Measurements from ENCODE around the gene ORAI3. TPM values are rescaled to one million over a fixed set of nuclear protein-coding genes. Genes with fewer than 3 reads are reported as not detected.
A peak's percentile ranks its signal among the peaks of the same experiment; 100 is the strongest.

ORAI3 gene
- polyA plus RNA-seq, 1 experiment, result 23.7 TPM

DNA sequence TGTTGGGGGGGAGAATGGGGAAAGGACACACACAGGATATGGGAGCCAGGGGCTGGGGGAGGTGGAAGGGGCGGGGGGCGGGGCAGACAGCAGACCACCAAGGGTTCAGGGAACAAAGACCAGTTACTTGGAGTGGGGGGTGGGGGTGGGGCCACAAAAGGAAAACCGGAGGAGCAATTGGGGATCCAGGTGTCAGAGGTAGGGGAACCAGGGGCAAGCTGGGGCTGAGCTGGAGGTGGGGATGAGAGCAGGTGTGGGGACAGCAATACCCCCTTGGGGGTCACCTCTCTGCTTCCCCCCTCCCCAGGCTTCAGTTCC, 1.4 kb upstream of the ORAI3 start:
- CTCF ChIA-PET, result no interaction called here
- Histone ChIP-seq H3K4me3 (ENCODE audit: low read depth, low read length) (no peak overlapping the region), H3K27ac (ENCODE audit: low read depth, low read length) (no peak overlapping the region), H3K9me3 (ENCODE audit: control insufficient read depth, insufficient read depth, low read length) (no peaks in the 10 kb centered on the region; the same call in 1 of the 2 replicates), H3K27me3 (ENCODE audit: control insufficient read depth, insufficient read depth, low read length) (no peaks in the 10 kb centered on the region)
- POLR2A ChIA-PET, result interaction anchor here (1.0 kb wide), 1 partner anchor 535 kb away, joined by 3 read pairs; the partner anchor contains the start of gene SLC5A2
- no peak for TF ChIP-seq CTCF (IDR thresholded peaks at IDR 0.05; ENCODE audit: low read depth, low read length)
- DNase-seq (ENCODE audit: low read depth, low spot score), result no peak

DNA sequence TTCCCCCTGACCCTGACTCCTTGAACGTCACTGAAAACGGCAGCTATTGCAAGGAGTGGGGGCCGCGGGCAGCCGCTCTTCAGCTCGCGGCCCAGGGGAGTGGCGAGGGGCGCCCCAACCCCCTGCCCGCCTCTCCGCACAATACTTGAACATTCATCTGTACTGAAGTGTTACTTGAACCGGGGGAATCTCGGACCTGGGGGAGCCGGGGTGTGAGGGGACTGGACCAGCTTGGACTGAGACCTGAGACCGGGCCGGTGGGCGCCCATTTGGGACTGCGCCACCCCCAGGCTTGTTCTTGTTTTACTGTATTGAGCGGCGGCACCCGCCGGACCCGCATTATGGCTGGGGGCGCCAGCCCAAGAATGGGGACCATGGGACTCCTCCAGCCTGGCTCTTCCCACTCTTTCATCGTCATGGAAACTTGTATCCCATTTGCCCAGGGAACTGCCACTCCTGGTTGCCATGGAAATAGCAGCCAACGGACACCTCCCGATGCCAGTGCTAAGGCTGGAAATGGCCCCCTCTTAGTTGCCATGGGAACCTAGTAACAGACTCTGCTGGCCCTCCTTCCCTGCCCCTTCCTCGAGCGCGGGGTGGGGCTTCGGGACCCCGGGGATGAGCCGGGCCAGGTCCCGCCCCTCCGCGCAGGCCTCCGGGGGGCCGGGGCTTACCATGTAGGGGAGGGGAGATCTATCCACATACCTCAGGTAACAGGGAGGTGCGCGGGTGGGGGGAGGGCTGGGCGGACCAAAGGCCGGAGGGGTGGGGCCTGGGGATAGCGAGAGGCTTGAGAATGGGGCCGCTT, 805 bp upstream of the ORAI3 start:
- ChIA-PET CTCF (no interaction called here), POLR2A (interaction anchor here (0.5 to 1.0 kb wide), 2 partner anchors 224 to 534 kb away, joined by 3 to 4 read pairs; partner anchors contain the start of gene SLC5A2)
- TF ChIP-seq CTCF (IDR thresholded peaks at IDR 0.05; ENCODE audit: low read depth, low read length), result no peak
- DNase-seq (ENCODE audit: low read depth, low spot score), result peak; percentile 91
- H3K4me3 ChIP-seq (ENCODE audit: low read depth, low read length), result peak overlapping the region; percentile 78
- no peaks in the 10 kb centered on the region for H3K27me3 ChIP-seq (ENCODE audit: control insufficient read depth, insufficient read depth, low read length)
- no peak overlapping the region for H3K27ac ChIP-seq (ENCODE audit: low read depth, low read length)
- no peaks in the 10 kb centered on the region; the same call in 1 of the 2 replicates for H3K9me3 ChIP-seq (ENCODE audit: control insufficient read depth, insufficient read depth, low read length)

DNA sequence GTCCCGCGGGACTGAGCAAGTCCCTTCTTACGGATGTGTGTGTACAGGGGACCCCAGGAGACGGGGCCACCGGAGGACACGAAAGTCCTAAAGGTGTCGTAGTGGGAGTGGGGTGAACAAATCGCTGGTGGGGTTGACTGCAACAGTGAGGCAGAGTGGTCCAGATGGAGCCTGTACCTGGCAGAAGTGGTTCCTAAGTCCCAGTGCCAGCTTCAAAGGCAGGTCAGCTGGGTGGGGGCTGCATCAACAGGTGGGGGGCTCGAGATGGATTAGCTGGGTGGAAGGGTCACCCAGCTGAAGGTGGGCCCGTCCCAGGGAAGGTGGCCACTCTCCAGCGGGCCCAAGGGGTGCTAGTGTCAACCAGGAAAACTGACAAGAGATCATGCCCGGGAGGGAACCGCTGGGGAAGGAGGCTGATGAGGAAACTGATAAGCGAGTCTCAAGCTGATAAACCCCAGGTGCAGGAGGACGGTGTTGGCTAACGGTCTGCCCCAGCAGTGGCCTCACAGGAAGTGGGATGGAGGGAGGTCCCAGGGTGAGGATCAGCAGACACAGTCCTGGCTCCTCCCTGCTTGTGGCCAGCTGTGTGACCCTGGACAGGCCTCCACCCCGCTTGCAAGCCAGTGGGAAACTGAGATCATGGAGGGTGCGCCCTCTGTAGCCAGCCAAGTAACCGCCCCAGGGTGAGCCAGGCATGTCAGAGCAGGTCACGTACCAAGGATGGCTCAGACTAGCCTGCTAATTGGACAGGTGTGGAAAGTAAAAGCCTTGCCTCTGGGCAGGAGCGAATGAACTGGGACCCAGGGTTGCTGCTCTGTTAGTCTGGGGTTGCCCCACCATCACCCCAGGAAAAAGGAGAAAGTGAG, 1.0 kb downstream of the ORAI3 start:
- DNase-seq (ENCODE audit: low read depth, low spot score), result no peak
- no peaks in the 10 kb centered on the region for H3K27me3 ChIP-seq (ENCODE audit: control insufficient read depth, insufficient read depth, low read length)
- peak overlapping the region; percentile 78 for H3K4me3 ChIP-seq (ENCODE audit: low read depth, low read length)
- ChIA-PET CTCF (interaction anchor here (1.1 to 1.2 kb wide), 3 partner anchors 8 to 68 kb away, joined by 3 to 5 read pairs (median 3); no protein-coding TSS in a partner anchor), POLR2A (interaction anchor here (0.6 to 1.1 kb wide), 5 partner anchors 10 to 801 kb away, joined by 3 to 6 read pairs (median 4); partner anchors contain the start of gene FBXL19)
- no peak overlapping the region for H3K27ac ChIP-seq (ENCODE audit: low read depth, low read length)
- H3K9me3 ChIP-seq (ENCODE audit: control insufficient read depth, insufficient read depth, low read length), result no peaks in the 10 kb centered on the region; the same call in 1 of the 2 replicates
- 0 out of 2 replicates have a peak, but pooled peaks have one; percentile 13 for TF ChIP-seq CTCF (IDR thresholded peaks at IDR 0.05; ENCODE audit: low read depth, low read length)

- Histone ChIP-seq H3K27me3 (ENCODE audit: control insufficient read depth, insufficient read depth, low read length) (no peaks in the 10 kb centered on the region), H3K27ac (ENCODE audit: low read depth, low read length) (no peak overlapping the region), H3K9me3 (ENCODE audit: control insufficient read depth, insufficient read depth, low read length) (no peaks in the 10 kb centered on the region; the same call in 1 of the 2 replicates), H3K4me3 (ENCODE audit: low read depth, low read length) (peak overlapping the region; percentile 78)
- ChIA-PET POLR2A (no interaction called here), CTCF (interaction anchor here (1.1 to 1.2 kb wide), 3 partner anchors 9 to 69 kb away, joined by 3 to 5 read pairs (median 3); no protein-coding TSS in a partner anchor)
- no peak for DNase-seq (ENCODE audit: low read depth, low spot score)
- no peak for TF ChIP-seq CTCF (IDR thresholded peaks at IDR 0.05; ENCODE audit: low read depth, low read length)
These were observed 1.7 kb downstream of the ORAI3 start for GRCh38 chr16:30950516-30951065.

Data from AG04450 (cell line).